Peyer's patch (tissue), 4 donors: ENCODE data around the gene RHOU.

Experiments
- CTCF ChIP-seq, 6 experiments: fragments of 450-650 bp in 4 of 6; fragments of 200-600 bp in 2 of 6; sonication (generic) in 1 of 6; IDR thresholded peaks; one replicate each; pipeline ENCODE4 v1.5.1; 2017 to 2019; ENCODE audit warnings: antibody characterized with exemption in 6 of 6, mild to moderate bottlenecking in 3 of 6, moderate library complexity in 1 of 6
- POLR2A ChIP-seq, 2 donors: fragments of 450-650 bp; IDR thresholded peaks; one replicate each; pipeline ENCODE4 v1.5.1; 2017; ENCODE audit warnings: antibody characterized with exemption in 2 of 2, mild to moderate bottlenecking in 2 of 2, moderate library complexity in 2 of 2

- TF ChIP-seq CTCF (IDR thresholded peaks at IDR 0.05) (no peak), POLR2A (IDR thresholded peaks at IDR 0.05) (no peak)
Measured at GRCh38 chr1:228776449-228776848, 41.2 kb downstream of the RHOU start.
